ENCODE results near the gene FIGN. TPM values are rescaled to one million over a fixed set of nuclear protein-coding genes. Genes with fewer than 3 reads are reported as not detected.

The FIGN gene
- total and polyA plus RNA-seq, 8 donors = 4.9 to 8.2 (median 6.4) TPM

DNA sequence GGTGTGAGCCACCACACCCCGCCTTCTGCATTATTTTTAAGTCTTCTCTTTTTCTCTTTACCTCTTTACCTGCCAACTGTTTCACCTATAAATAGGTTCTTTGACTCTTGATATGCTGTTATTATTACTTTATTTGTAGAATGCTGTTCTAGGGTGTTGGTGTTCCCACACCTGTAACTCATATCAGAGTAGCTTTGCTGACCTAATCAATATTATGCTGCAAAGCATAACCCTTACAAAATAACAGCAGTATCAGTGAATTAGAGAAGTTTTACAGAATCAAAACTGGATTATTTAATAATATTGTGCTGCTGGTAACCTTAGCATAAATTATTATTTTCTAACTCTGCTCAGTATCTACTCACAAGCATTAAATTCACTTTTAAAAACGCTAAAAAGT is 161.5 kb downstream of the FIGN start:
- no peaks in the 10 kb centered on the region for H3K4me1 ChIP-seq
- no peaks in the 10 kb centered on the region for H3K27me3 ChIP-seq
- intact Hi-C loops (cut with DNase I) = no loop called here
- no peak overlapping the region for H3K27ac ChIP-seq
- ATAC-seq = no peak
- TF ChIP-seq, protein P1, sequence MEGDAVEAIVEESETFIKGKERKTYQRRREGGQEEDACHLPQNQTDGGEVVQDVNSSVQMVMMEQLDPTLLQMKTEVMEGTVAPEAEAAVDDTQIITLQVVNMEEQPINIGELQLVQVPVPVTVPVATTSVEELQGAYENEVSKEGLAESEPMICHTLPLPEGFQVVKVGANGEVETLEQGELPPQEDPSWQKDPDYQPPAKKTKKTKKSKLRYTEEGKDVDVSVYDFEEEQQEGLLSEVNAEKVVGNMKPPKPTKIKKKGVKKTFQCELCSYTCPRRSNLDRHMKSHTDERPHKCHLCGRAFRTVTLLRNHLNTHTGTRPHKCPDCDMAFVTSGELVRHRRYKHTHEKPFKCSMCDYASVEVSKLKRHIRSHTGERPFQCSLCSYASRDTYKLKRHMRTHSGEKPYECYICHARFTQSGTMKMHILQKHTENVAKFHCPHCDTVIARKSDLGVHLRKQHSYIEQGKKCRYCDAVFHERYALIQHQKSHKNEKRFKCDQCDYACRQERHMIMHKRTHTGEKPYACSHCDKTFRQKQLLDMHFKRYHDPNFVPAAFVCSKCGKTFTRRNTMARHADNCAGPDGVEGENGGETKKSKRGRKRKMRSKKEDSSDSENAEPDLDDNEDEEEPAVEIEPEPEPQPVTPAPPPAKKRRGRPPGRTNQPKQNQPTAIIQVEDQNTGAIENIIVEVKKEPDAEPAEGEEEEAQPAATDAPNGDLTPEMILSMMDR (IDR thresholded peaks at IDR 0.05) = no peak
- no peak overlapping the region for H3K4me3 ChIP-seq
- no peak for DNase-seq
- peaks cover 0 to 3% of the 10 kb centered on the region in 2 donors for H3K9me3 ChIP-seq
- no peaks in the 10 kb centered on the region for H3K36me3 ChIP-seq

DNA sequence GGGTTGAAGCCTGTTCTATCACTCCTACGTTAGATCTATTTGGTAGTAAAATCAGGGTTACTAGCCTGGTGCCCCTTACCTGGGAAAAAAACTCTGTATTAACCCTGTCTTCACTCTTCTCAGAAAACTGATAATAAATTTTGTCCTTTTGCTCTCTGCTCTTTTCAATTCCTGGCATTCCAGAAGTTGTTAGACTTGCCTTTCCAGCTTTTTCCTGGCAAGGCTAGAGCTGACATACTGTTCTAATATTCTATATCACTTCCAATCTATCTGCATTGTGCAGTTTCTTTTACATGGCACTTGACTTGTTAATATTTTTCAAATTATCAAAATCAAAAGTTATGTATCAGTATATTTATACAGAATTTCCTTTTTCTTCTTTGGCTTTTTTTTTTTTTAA is 162.2 kb downstream of the FIGN start:
- no peak for ATAC-seq
- no peak for DNase-seq
- Histone ChIP-seq H3K36me3 (no peaks in the 10 kb centered on the region), H3K4me1 (no peaks in the 10 kb centered on the region), H3K9me3 (peaks cover 0 to 3% of the 10 kb centered on the region in 2 donors), H3K4me3 (no peak overlapping the region), H3K27me3 (no peaks in the 10 kb centered on the region), H3K27ac (no peak overlapping the region)
- intact Hi-C loops (cut with DNase I) = no loop called here
- TF ChIP-seq, protein P1 (IDR thresholded peaks at IDR 0.05) = no peak

DNA sequence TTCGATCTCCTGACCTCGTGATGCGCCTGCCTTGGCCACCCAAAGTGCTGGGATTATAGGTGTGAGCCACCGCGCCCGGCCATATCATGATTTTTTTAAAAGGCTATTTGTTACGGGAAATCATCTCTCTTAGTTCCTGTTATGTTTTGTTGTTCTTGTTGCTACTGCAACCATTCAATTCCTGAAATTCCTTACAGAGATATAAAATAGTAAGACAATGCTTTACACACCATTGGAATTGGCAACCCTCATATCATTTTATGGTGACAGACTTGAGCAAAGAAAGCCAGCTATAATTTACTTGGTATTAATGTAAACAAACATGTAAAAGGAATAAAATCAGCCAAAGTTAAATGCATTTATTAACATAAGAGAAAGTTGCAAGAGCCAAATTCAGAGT is 163.0 kb downstream of the FIGN start:
- intact Hi-C loops (cut with DNase I) = no loop called here
- TF ChIP-seq, protein P1 (IDR thresholded peaks at IDR 0.05) = no peak
- no peak for DNase-seq
- no peak for ATAC-seq
- Histone ChIP-seq H3K4me1 (no peaks in the 10 kb centered on the region), H3K9me3 (peaks cover 0 to 3% of the 10 kb centered on the region in 2 donors), H3K4me3 (no peak overlapping the region), H3K36me3 (no peaks in the 10 kb centered on the region), H3K27ac (no peak overlapping the region), H3K27me3 (no peaks in the 10 kb centered on the region)

DNA sequence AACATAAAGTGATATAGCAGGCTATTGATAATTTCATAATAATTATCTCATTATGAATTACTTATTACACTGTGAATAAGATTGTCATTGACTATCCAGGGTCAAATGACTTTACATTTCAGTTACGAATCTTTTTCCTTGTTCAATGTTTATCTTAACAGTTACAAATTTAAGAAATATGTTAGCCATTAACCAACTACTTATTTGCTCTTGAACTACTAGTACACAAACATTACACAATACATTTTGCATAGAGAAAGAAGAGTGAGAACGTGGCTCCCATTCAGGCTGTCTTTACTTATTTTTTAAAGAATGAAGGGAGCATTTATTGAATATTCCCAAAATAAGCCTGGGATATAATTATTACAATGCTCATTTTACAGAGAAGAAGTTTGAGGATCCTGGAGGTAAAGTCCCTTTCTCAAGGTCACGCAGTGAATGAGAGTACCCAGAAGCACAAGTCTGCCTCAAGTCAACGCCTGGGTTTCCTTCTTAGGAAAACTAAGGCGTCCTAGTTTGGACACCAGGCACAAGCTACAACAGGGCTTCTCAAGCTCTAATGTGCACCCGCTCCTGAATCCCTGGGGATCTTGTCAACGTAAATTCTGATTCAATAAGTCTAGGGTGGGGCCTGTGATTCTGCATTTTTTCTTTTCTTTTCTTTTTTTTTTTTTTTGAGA is 164.2 kb downstream of the FIGN start:
- Histone ChIP-seq H3K4me3 (no peak overlapping the region), H3K4me1 (no peaks in the 10 kb centered on the region), H3K27ac (no peak overlapping the region), H3K36me3 (no peaks in the 10 kb centered on the region), H3K9me3 (peaks cover 0 to 3% of the 10 kb centered on the region in 2 donors), H3K27me3 (no peaks in the 10 kb centered on the region)
- DNase-seq = no peak
- intact Hi-C loops (cut with DNase I) = no loop called here
- peak; percentile 79 for ATAC-seq
- TF ChIP-seq, protein P1 (IDR thresholded peaks at IDR 0.05) = no peak

DNA sequence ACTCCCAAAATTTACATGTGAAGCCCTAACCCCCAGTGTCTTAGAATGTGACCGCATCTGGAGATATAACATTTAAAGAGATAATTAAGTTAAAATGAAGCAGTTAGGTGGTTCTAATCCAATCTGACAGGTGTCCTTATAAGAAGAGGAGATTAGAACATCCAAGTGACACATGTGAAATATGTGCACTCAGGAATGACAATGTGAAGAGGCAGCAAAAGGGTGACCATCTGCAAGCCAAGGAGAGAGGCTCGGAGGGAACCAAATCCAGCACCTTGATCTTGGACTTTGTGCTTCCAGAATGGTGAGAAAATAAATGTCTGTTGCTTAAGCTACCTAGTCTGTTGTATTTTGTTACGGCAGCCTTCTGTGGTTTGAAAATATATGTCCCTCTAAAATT is 165.4 kb downstream of the FIGN start:
- intact Hi-C loops (cut with DNase I) = no loop called here
- Histone ChIP-seq H3K27ac (no peak overlapping the region), H3K4me1 (no peaks in the 10 kb centered on the region), H3K9me3 (peaks cover 0 to 3% of the 10 kb centered on the region in 2 donors), H3K4me3 (no peak overlapping the region), H3K27me3 (no peaks in the 10 kb centered on the region), H3K36me3 (no peaks in the 10 kb centered on the region)
- TF ChIP-seq, protein P1 (IDR thresholded peaks at IDR 0.05) = no peak
- DNase-seq (no peak), ATAC-seq (no peak)
